ENCODE measurements around the gene BCKDHB.

BCKDHB gene

GRCh38 chr6:80319196-80319595, 212.7 kb downstream of the BCKDHB start:
- in situ Hi-C loops (cut with MboI; ENCODE audit: low sequenced_read_pairs) = no loop called here

- in situ Hi-C loops (cut with MboI; ENCODE audit: low sequenced_read_pairs) = no loop called here
Observed at GRCh38 chr6:80321011-80321410, 214.5 kb downstream of the BCKDHB start.

GRCh38 chr6:80325742-80326141, 219.3 kb downstream of the BCKDHB start:
- in situ Hi-C loops (cut with MboI; ENCODE audit: low sequenced_read_pairs) = no loop called here

- in situ Hi-C loops (cut with MboI; ENCODE audit: low sequenced_read_pairs) = no loop called here
Observed at GRCh38 chr6:80328652-80329051, 222.2 kb downstream of the BCKDHB start.

- in situ Hi-C loops (cut with MboI; ENCODE audit: low sequenced_read_pairs) = no loop called here
Observed at GRCh38 chr6:80329496-80329895, 223.0 kb downstream of the BCKDHB start.

- in situ Hi-C loops (cut with MboI; ENCODE audit: low sequenced_read_pairs) = no loop called here
Observed at GRCh38 chr6:80330961-80331360, 224.5 kb downstream of the BCKDHB start.

- in situ Hi-C loops (cut with MboI; ENCODE audit: low sequenced_read_pairs) = no loop called here
Observed at GRCh38 chr6:80331522-80331921, 225.1 kb downstream of the BCKDHB start.

- in situ Hi-C loops (cut with MboI; ENCODE audit: low sequenced_read_pairs) = no loop called here
Observed at GRCh38 chr6:80331974-80332373, 225.5 kb downstream of the BCKDHB start.

GRCh38 chr6:80333342-80333741, 226.9 kb downstream of the BCKDHB start:
- in situ Hi-C loops (cut with MboI; ENCODE audit: low sequenced_read_pairs) = no loop called here

GRCh38 chr6:80335121-80335531, 228.7 kb downstream of the BCKDHB start:
- in situ Hi-C loops (cut with MboI; ENCODE audit: low sequenced_read_pairs) = no loop called here

GRCh38 chr6:80336911-80337310, 230.4 kb downstream of the BCKDHB start:
- in situ Hi-C loops (cut with MboI; ENCODE audit: low sequenced_read_pairs) = no loop called here

- in situ Hi-C loops (cut with MboI; ENCODE audit: low sequenced_read_pairs) = no loop called here
Observed at GRCh38 chr6:80338201-80338836, 231.8 kb downstream of the BCKDHB start.

- in situ Hi-C loops (cut with MboI; ENCODE audit: low sequenced_read_pairs) = no loop called here
Observed at GRCh38 chr6:80339421-80339820, 232.9 kb downstream of the BCKDHB start.

GRCh38 chr6:80340280-80340679, 233.8 kb downstream of the BCKDHB start:
- in situ Hi-C loops (cut with MboI; ENCODE audit: low sequenced_read_pairs) = no loop called here

- in situ Hi-C loops (cut with MboI; ENCODE audit: low sequenced_read_pairs) = no loop called here
Observed at GRCh38 chr6:80340686-80341085, 234.2 kb downstream of the BCKDHB start.

- in situ Hi-C loops (cut with MboI; ENCODE audit: low sequenced_read_pairs) = no loop called here
Observed at GRCh38 chr6:80341330-80341729, 234.9 kb downstream of the BCKDHB start.

GRCh38 chr6:80343511-80343910, 237.0 kb downstream of the BCKDHB start:
- in situ Hi-C loops (cut with MboI; ENCODE audit: low sequenced_read_pairs) = no loop called here

- in situ Hi-C loops (cut with MboI; ENCODE audit: low sequenced_read_pairs) = no loop called here
Observed at GRCh38 chr6:80347101-80347500, 240.6 kb downstream of the BCKDHB start.

GRCh38 chr6:80348263-80348662, 241.8 kb downstream of the BCKDHB start:
- in situ Hi-C loops (cut with MboI; ENCODE audit: low sequenced_read_pairs) = no loop called here

- in situ Hi-C loops (cut with MboI; ENCODE audit: low sequenced_read_pairs) = no loop called here
Observed at GRCh38 chr6:80356000-80356399, 249.5 kb downstream of the BCKDHB start.

GRCh38 chr6:80356545-80356944, 250.1 kb downstream of the BCKDHB start:
- in situ Hi-C loops (cut with MboI; ENCODE audit: low sequenced_read_pairs) = no loop called here

- in situ Hi-C loops (cut with MboI; ENCODE audit: low sequenced_read_pairs) = no loop called here
Observed at GRCh38 chr6:80357081-80357480, 250.6 kb downstream of the BCKDHB start.

GRCh38 chr6:80357674-80358073, 251.2 kb downstream of the BCKDHB start:
- in situ Hi-C loops (cut with MboI; ENCODE audit: low sequenced_read_pairs) = no loop called here
